Activated CD4-positive, alpha-beta T cell treated with anti-CD3 and anti-CD28 coated beads for 36 hours (primary cell): ENCODE data around the gene CFAP161. TPM values are rescaled to one million over a fixed set of nuclear protein-coding genes. Genes with fewer than 3 reads are reported as not detected.

Experiments
- ATAC-seq: fragments of 200-7000 bp; cut with Tn5 transposase; one replicate; pipeline ENCODE4 v1.10.0; 2021; ENCODE audit warnings: mild to moderate bottlenecking, moderate library complexity
- CTCF ChIA-PET: fragments of 350-600 bp; sonication (Branson Sonifier 250); formaldehyde crosslinking; loops from one replicate; lab custom pipeline; 2021; ENCODE audit warnings: antibody characterized with exemption; lab: Charles Lee
- POLR2A ChIA-PET: fragments of 350-600 bp; sonication (Branson Sonifier 250); formaldehyde crosslinking; loops from one replicate; lab custom pipeline; 2021; ENCODE audit warnings: antibody characterized with exemption, inconsistent platforms; lab: Charles Lee
- DNase-seq: peaks from one replicate; pipeline ENCODE4 v3.0.0-alpha.2; 2020
- H3K27ac Mint-ChIP-seq: one replicate; pipeline ENCODE4 v1.8.0; 2021; ENCODE audit warnings: mixed read lengths
- H3K27me3 Mint-ChIP-seq: one replicate; pipeline ENCODE4 v1.8.0; 2021; ENCODE audit warnings: mixed read lengths
- H3K36me3 Mint-ChIP-seq: one replicate; pipeline ENCODE4 v1.8.0; 2021; ENCODE audit warnings: low read depth, mixed read lengths
- H3K4me1 Mint-ChIP-seq: one replicate; pipeline ENCODE4 v1.8.0; 2021; ENCODE audit warnings: mixed read lengths
- H3K4me3 Mint-ChIP-seq: one replicate; pipeline ENCODE4 v1.8.0; 2021; ENCODE audit warnings: mild to moderate bottlenecking, moderate library complexity, mixed read lengths
- H3K9me3 Mint-ChIP-seq: one replicate; pipeline ENCODE4 v1.8.0; 2021; ENCODE audit warnings: low read depth, mixed read lengths
- intact Hi-C, 2 experiments: fragments of 100-400 bp; cut with DNase I in 1 of 2; cut with micrococcal nuclease in 1 of 2; formaldehyde crosslinking; loops; one replicate each; pipeline versions ENCODE4 v1.14.2 to v1.15.1; 2022 to 2024; cut with DNase I, micrococcal nuclease
- total RNA-seq, 2 experiments: library from RNA; stranded (reverse); gene quantifications; one replicate each; pipeline ENCODE4 v1.2.3, GENCODE V29; 2021

CFAP161 gene
- total RNA-seq, 2 experiments from 2014 or later = not detected

DNA sequence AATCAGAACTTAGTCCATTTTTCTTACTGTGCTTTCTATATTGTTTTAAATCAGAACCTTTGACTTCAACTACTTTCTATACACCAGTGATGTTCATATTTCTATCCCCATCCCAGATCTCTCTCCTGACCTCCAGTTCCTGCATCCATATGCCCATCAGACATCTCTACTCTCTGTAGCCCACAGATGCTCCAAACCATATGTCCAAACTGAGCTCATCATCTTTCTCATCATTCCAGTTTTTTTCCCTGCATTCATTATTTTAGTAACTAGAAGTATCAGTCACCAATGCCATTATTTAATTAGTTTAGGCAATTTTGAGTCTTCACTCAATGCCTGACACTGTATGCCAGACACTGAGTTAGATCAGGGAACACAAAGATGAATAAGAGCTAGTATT lies 37.2 kb downstream of the CFAP161 start:
- Mint-ChIP-seq H3K4me1 (no peaks in the 10 kb centered on the region), H3K36me3 (no peaks in the 10 kb centered on the region), H3K9me3 (no peaks in the 10 kb centered on the region), H3K27me3 (peaks cover 12% of the 10 kb centered on the region), H3K27ac (no peak overlapping the region), H3K4me3 (no peak overlapping the region)
- POLR2A ChIA-PET = no interaction called here
- CTCF ChIA-PET = interaction anchor here (2.0 to 2.1 kb wide), 2 partner anchors 16 to 95 kb away, joined by 4 to 10 read pairs; no protein-coding TSS in a partner anchor
- intact Hi-C loops = no loop called here
- no peak for ATAC-seq
- DNase-seq = no peak

DNA sequence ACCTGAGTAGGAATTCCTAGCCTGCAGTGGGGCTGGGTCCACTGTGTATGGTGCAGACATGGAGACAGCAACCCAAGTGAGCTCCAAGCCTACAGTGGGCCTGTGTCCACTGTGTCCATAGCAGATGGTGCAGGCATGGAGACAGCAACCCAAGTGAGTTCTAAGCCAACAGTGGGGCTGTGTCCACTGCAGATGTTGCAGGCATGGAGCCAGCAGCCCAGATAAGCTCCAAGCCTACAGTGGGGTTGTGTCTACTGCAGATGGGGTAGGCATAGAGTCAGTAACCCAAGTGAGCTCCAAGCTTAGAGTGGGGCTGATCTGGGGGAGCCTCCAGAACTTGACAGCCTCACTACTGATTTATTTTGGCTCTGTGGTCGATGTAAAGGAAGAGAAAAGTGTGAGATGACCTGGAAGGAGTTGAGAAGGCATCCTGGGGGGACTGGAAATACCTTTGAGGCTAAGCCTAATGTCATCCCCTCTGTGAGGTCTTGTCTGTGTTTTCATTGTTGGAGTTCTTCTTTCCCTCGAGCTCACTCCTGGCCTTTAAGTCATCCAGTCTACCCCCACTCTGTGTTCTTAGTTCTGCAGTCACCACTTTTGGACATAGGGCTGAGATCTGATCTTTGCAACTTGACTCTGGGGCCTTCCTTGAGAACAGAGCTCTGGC lies 40.2 kb downstream of the CFAP161 start:
- H3K4me3 Mint-ChIP-seq = no peak overlapping the region
- no peaks in the 10 kb centered on the region for H3K9me3 Mint-ChIP-seq
- ATAC-seq (no peak), DNase-seq (no peak)
- H3K27ac Mint-ChIP-seq = no peak overlapping the region
- H3K27me3 Mint-ChIP-seq = peaks cover 12% of the 10 kb centered on the region
- no peaks in the 10 kb centered on the region for H3K4me1 Mint-ChIP-seq
- CTCF ChIA-PET = interaction anchor here (0.6 to 3.1 kb wide), 3 partner anchors 18 to 192 kb away, joined by 3 to 15 read pairs (median 4); no protein-coding TSS in a partner anchor
- intact Hi-C loops = no loop called here
- POLR2A ChIA-PET = interaction anchor here (0.6 kb wide), 1 partner anchor 379 kb away, joined by 6 read pairs; no protein-coding TSS in a partner anchor
- no peaks in the 10 kb centered on the region for H3K36me3 Mint-ChIP-seq

GRCh38 chr15:81174792-81175327 lies 40.8 kb downstream of the CFAP161 start:
- CTCF ChIA-PET = interaction anchor here (0.6 to 3.1 kb wide), 4 partner anchors 10 to 193 kb away, joined by 3 to 15 read pairs (median 3); no protein-coding TSS in a partner anchor
- DNase-seq (no peak), ATAC-seq (no peak)
- Mint-ChIP-seq H3K36me3 (no peaks in the 10 kb centered on the region), H3K27ac (no peak overlapping the region), H3K27me3 (peaks cover 13% of the 10 kb centered on the region), H3K9me3 (no peaks in the 10 kb centered on the region), H3K4me1 (no peaks in the 10 kb centered on the region), H3K4me3 (no peak overlapping the region)
- intact Hi-C loops = no loop called here
- POLR2A ChIA-PET = interaction anchor here (0.6 kb wide), 1 partner anchor 378 kb away, joined by 6 read pairs; no protein-coding TSS in a partner anchor

- no peak for DNase-seq
- Mint-ChIP-seq H3K4me3 (no peak overlapping the region), H3K36me3 (no peaks in the 10 kb centered on the region), H3K27me3 (peaks cover 13% of the 10 kb centered on the region), H3K27ac (no peak overlapping the region), H3K4me1 (no peaks in the 10 kb centered on the region), H3K9me3 (no peaks in the 10 kb centered on the region)
- intact Hi-C loops = no loop called here
- POLR2A ChIA-PET = no interaction called here
- CTCF ChIA-PET = interaction anchor here (0.6 to 3.1 kb wide), 4 partner anchors 11 to 90 kb away, joined by 3 to 15 read pairs (median 4); no protein-coding TSS in a partner anchor
- no peak for ATAC-seq
Observed at GRCh38 chr15:81175496-81175895, 41.4 kb downstream of the CFAP161 start.

GRCh38 chr15:81176291-81176893 lies 42.3 kb downstream of the CFAP161 start:
- Mint-ChIP-seq H3K27me3 (peaks cover 9% of the 10 kb centered on the region), H3K36me3 (no peaks in the 10 kb centered on the region), H3K4me3 (no peak overlapping the region), H3K27ac (no peak overlapping the region), H3K4me1 (no peaks in the 10 kb centered on the region), H3K9me3 (no peaks in the 10 kb centered on the region)
- ChIA-PET POLR2A (no interaction called here), CTCF (interaction anchor here (1.0 kb wide), 1 partner anchor 15 kb away, joined by 5 read pairs; no protein-coding TSS in a partner anchor)
- DNase-seq (no peak), ATAC-seq (no peak)
- intact Hi-C loops = no loop called here

DNA sequence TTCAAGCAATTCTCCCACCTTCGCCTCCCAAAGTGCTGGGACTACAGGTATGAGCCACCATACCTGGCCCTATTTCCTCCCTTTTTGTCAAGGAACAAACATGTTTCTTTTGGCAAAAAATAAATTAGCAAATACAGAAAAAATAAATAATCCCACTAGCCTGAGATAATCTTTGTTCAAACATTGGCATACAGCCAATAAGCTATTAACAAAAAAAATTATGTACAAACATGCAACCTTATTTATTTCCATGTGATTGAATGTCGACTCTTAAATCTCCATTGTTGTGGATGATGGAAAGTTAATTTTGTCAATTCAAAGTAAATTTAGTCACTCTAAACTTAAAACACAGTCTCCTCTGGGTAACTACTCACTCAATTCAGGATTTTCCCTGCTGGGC lies 44.3 kb downstream of the CFAP161 start:
- no peak for ATAC-seq
- CTCF ChIA-PET = interaction anchor here (1.4 kb wide), 1 partner anchor 88 kb away, joined by 4 read pairs; no protein-coding TSS in a partner anchor
- DNase-seq = no peak

GRCh38 chr15:81181220-81181619 lies 47.1 kb downstream of the CFAP161 start:
- ATAC-seq (no peak), DNase-seq (no peak)
- intact Hi-C loops = no loop called here
- H3K27ac Mint-ChIP-seq = no peak overlapping the region
- H3K9me3 Mint-ChIP-seq = no peaks in the 10 kb centered on the region
- ChIA-PET POLR2A (no interaction called here), CTCF (no interaction called here)
- H3K36me3 Mint-ChIP-seq = no peaks in the 10 kb centered on the region
- H3K27me3 Mint-ChIP-seq = peaks cover 23% of the 10 kb centered on the region
- H3K4me1 Mint-ChIP-seq = peaks cover 5% of the 10 kb centered on the region
- H3K4me3 Mint-ChIP-seq = no peak overlapping the region

More for the DNA sequence above, 44.3 kb downstream of the CFAP161 start:
- POLR2A ChIA-PET = no interaction called here
- Mint-ChIP-seq H3K4me3 (no peak overlapping the region), H3K27me3 (peaks cover 16% of the 10 kb centered on the region), H3K9me3 (no peaks in the 10 kb centered on the region), H3K36me3 (no peaks in the 10 kb centered on the region), H3K27ac (no peak overlapping the region), H3K4me1 (peaks cover 2% of the 10 kb centered on the region)
- intact Hi-C loops = no loop called here

DNA sequence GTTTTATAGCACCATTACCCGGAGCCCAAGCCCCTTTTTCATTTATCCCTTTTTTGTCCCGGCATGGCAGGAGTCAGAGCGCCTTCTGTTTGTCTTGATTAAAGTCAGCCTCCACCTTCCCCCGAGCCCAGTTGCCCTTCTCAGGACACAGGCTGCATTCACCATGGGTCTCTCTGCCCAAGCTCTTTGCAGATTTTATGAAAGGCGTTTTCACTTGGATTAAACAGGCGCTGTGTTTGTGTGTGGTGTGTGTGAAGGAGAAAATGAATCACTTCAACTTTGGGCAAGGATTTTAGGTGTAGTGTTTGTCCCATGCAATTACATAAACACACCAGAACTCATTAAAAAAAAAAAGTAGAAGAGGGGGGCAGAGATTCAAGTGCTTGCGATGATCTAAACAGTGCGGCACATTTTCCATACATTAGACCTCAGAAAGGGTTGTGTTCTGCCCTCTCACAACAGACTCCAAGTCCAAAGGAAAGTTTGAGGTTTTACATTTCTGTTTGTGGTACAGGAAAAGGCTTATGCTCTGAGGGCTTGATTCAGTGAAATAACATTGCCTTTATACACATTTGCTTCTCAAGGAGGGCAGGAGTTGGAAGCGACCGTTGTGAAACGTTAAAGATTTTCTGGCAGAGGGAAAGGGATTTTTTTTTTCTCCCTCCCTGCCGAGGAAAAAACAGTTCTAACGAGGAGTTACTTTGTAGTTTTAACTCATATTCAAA lies 48.1 kb downstream of the CFAP161 start:
- DNase-seq (no peak), ATAC-seq (no peak)
- H3K27me3 Mint-ChIP-seq = peaks cover 23% of the 10 kb centered on the region
- peaks cover 5% of the 10 kb centered on the region for H3K4me1 Mint-ChIP-seq
- no peak overlapping the region for H3K27ac Mint-ChIP-seq
- H3K9me3 Mint-ChIP-seq = no peaks in the 10 kb centered on the region
- no peak overlapping the region for H3K4me3 Mint-ChIP-seq
- ChIA-PET CTCF (interaction anchor here (1.7 kb wide), 1 partner anchor 84 kb away, joined by 9 read pairs; no protein-coding TSS in a partner anchor), POLR2A (no interaction called here)
- no peaks in the 10 kb centered on the region for H3K36me3 Mint-ChIP-seq
- intact Hi-C loops = no loop called here

DNA sequence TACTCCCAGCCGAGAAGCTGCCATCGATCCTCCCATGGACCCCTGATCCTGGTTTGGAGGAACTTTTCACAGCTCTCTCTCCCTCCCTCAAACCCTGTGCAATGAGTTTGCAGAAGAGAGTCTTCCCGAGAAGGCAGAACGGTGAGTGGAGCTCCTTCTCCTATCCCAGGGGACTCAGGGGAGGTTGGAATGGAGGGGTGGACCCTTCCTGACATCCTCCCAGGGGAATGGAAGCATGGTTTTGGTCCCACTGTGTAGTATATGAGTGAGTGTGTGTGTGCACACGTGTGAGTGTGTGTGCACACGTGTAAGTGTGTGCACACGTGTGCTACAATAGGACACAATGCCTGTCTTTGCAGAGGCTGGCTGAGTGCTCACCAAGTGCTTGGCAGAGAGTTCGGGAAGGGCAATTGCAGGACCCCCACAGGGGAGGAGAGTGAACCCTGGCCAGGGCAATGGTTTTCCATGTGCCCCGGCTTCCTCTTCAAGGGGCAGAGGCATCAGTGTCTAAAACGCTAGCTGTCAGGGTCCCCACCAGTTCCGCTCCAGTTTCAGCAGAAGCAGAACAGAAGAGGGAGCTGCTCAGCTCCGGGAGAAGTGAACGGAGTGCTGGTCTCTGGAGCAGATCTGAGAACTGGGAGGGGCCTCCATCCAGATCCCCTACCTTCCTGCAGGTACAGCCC lies 48.8 kb downstream of the CFAP161 start:
- H3K36me3 Mint-ChIP-seq = no peaks in the 10 kb centered on the region
- H3K9me3 Mint-ChIP-seq = no peaks in the 10 kb centered on the region
- intact Hi-C loops = no loop called here
- H3K27me3 Mint-ChIP-seq = peaks cover 23% of the 10 kb centered on the region
- ChIA-PET CTCF (interaction anchor here (1.7 kb wide), 1 partner anchor 83 kb away, joined by 9 read pairs; no protein-coding TSS in a partner anchor), POLR2A (no interaction called here)
- no peak for ATAC-seq
- H3K4me3 Mint-ChIP-seq = no peak overlapping the region
- peaks cover 5% of the 10 kb centered on the region for H3K4me1 Mint-ChIP-seq
- no peak overlapping the region for H3K27ac Mint-ChIP-seq
- DNase-seq = no peak

DNA sequence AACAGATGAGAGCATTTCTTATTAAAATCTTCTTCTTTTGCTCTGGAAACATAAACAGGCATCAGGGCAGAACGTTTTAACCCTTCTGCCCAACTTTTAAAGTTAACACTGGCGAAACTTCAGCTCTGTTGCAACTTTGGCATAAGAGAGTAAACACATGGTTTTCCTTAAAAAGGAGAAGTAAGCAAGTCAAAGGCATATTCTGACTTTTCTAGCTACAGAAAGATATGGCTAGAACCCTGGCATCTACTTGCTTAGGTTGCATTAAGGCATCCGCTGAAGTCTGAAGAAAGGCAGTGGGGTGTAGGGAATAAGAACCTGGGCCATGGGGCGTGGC lies 49.3 kb downstream of the CFAP161 start:
- peaks cover 23% of the 10 kb centered on the region for H3K27me3 Mint-ChIP-seq
- no peaks in the 10 kb centered on the region for H3K9me3 Mint-ChIP-seq
- POLR2A ChIA-PET = no interaction called here
- no peak overlapping the region for H3K27ac Mint-ChIP-seq
- H3K4me1 Mint-ChIP-seq = peaks cover 5% of the 10 kb centered on the region
- CTCF ChIA-PET = interaction anchor here (1.7 kb wide), 1 partner anchor 83 kb away, joined by 9 read pairs; no protein-coding TSS in a partner anchor
- H3K4me3 Mint-ChIP-seq = no peak overlapping the region
- H3K36me3 Mint-ChIP-seq = no peaks in the 10 kb centered on the region
- intact Hi-C loops = no loop called here
- no peak for DNase-seq
- no peak for ATAC-seq

GRCh38 chr15:81184188-81184587 lies 50.1 kb downstream of the CFAP161 start:
- Mint-ChIP-seq H3K4me1 (peaks cover 5% of the 10 kb centered on the region), H3K4me3 (no peak overlapping the region), H3K27me3 (peaks cover 23% of the 10 kb centered on the region), H3K9me3 (no peaks in the 10 kb centered on the region), H3K36me3 (no peaks in the 10 kb centered on the region), H3K27ac (no peak overlapping the region)
- ChIA-PET CTCF (no interaction called here), POLR2A (no interaction called here)
- ATAC-seq = no peak
- DNase-seq = no peak
- intact Hi-C loops = no loop called here
